Activated CD4-positive, CD25-positive, alpha-beta regulatory T cell (primary cell): ENCODE results near the gene SIN3A.
"Not testable (repeated sequence)": the region's sequence is repeated elsewhere in the genome, so short reads cannot be mapped to it uniquely, and the experiment has no call there.

Experiments
- DNase-seq, 4 experiments: peaks; one replicate each; lab custom pipeline; 2025; lab: John Stamatoyannopoulos, UW

The SIN3A gene

GRCh38 chr15:75356006-75356405 lies 95.5 kb downstream of the SIN3A start:
- DNase-seq, result no peak

GRCh38 chr15:75355369-75355768 lies 96.1 kb downstream of the SIN3A start:
- DNase-seq, result no peak

GRCh38 chr15:75354454-75354853 lies 97.0 kb downstream of the SIN3A start:
- DNase-seq, result no peak

GRCh38 chr15:75353604-75354003 lies 97.9 kb downstream of the SIN3A start:
- no peak for DNase-seq

- no peak for DNase-seq
Observed at GRCh38 chr15:75352186-75353080, 99.1 kb downstream of the SIN3A start.

- no peak for DNase-seq
Observed at GRCh38 chr15:75350601-75351361, 100.7 kb downstream of the SIN3A start.

GRCh38 chr15:75349851-75350588 lies 101.5 kb downstream of the SIN3A start:
- DNase-seq, result peak; percentile 12 to 71 (median 47)

- not testable (repeated sequence) for DNase-seq
Observed at GRCh38 chr15:75349351-75349669, 102.2 kb downstream of the SIN3A start.

- no peak for DNase-seq
Observed at GRCh38 chr15:75348562-75349350, 102.7 kb downstream of the SIN3A start.

- no peak for DNase-seq
Observed at GRCh38 chr15:75348034-75348561, 103.4 kb downstream of the SIN3A start.

- peak in 3 of 4 experiments; percentile 23 to 56 (median 47) for DNase-seq
Observed at GRCh38 chr15:75347222-75348033, 104.1 kb downstream of the SIN3A start.

GRCh38 chr15:75346796-75347221 lies 104.7 kb downstream of the SIN3A start, which contains the start of gene NEIL1:
Gene NEIL1, plus strand, starts transcription at chr15:75347039. Its CDS starts 1,867 bp downstream, at chr15:75348906.
- no peak for DNase-seq

GRCh38 chr15:75343953-75344352 lies 107.5 kb downstream of the SIN3A start:
- not testable (repeated sequence) for DNase-seq

GRCh38 chr15:75342221-75342620 lies 109.3 kb downstream of the SIN3A start:
- DNase-seq, result no peak

- no peak for DNase-seq
Observed at GRCh38 chr15:75339531-75340240, 111.8 kb downstream of the SIN3A start.

GRCh38 chr15:75338661-75339240 lies 112.7 kb downstream of the SIN3A start:
- no peak for DNase-seq

- DNase-seq, result peak; percentile 28 to 77 (median 49)
Observed at GRCh38 chr15:75335705-75336355, 115.7 kb downstream of the SIN3A start, which contains the start of gene COMMD4. Gene COMMD4, plus strand, starts transcription at chr15:75336063. Its CDS starts 27 bp downstream, at chr15:75336090.

GRCh38 chr15:75335313-75335704 lies 116.2 kb downstream of the SIN3A start:
- no peak for DNase-seq
